Astrocyte (in vitro differentiated cells and primary cell): ENCODE data around the gene CTBP2. TPM values are rescaled to one million over a fixed set of nuclear protein-coding genes. Genes with fewer than 3 reads are reported as not detected.
A peak's percentile ranks its signal among the peaks of the same experiment; 100 is the strongest.

Experiments used
- DNase-seq: peaks from one replicate; pipeline ENCODE4 v3.0.0-alpha.2; 2010; ENCODE audit warnings: low read depth
- FAIRE-seq: peaks from 2 replicates; lab custom pipeline; 2011; peaks lifted over from hg19 to GRCh38; lab: Jason Lieb, UNC
- H2AFZ ChIP-seq: 2 replicates; pipeline ENCODE4 v1.6.0; 2012; ENCODE audit warnings: low read depth, low read length, inconsistent platforms
- H3K27ac ChIP-seq: 2 replicates; pipeline ENCODE4 v1.5.1; 2011; ENCODE audit warnings: low read depth, low read length, inconsistent platforms
- H3K27me3 ChIP-seq: 2 replicates; pipeline ENCODE4 v1.6.0; 2011; ENCODE audit warnings: low read length, inconsistent platforms; ENCODE audit not compliant: insufficient read depth
- H3K36me3 ChIP-seq: 2 replicates; pipeline ENCODE4 v1.5.1; 2011; ENCODE audit warnings: low read length, inconsistent platforms; ENCODE audit not compliant: insufficient read depth
- H3K4me1 ChIP-seq: 2 replicates; pipeline ENCODE4 v1.5.1; 2011; ENCODE audit warnings: low read length, inconsistent platforms; ENCODE audit not compliant: insufficient read depth
- H3K4me2 ChIP-seq: 2 replicates; pipeline ENCODE4 v1.6.0; 2012; ENCODE audit warnings: low read length, inconsistent platforms
- H3K4me3 ChIP-seq: 2 replicates; pipeline ENCODE4 v1.5.1; 2011; ENCODE audit warnings: low read depth, mild to moderate bottlenecking, low read length, inconsistent platforms; ENCODE audit not compliant: insufficient read depth
- H3K79me2 ChIP-seq: 2 replicates; pipeline ENCODE4 v1.6.0; 2012; ENCODE audit warnings: mild to moderate bottlenecking, low read length, inconsistent platforms; ENCODE audit not compliant: insufficient read depth
- H3K9ac ChIP-seq: 2 replicates; pipeline ENCODE4 v1.6.0; 2012; ENCODE audit warnings: mild to moderate bottlenecking, low read length, inconsistent platforms
- H3K9me3 ChIP-seq: 2 replicates; pipeline ENCODE4 v1.5.1; 2012; ENCODE audit warnings: low read depth, mild to moderate bottlenecking, low read length, inconsistent platforms; ENCODE audit not compliant: insufficient read depth
- H4K20me1 ChIP-seq: 2 replicates; pipeline ENCODE4 v1.6.0; 2012; ENCODE audit warnings: low read length, inconsistent platforms; ENCODE audit not compliant: insufficient read depth
- H3K27ac Mint-ChIP-seq: one replicate; pipeline ENCODE4 v1.8.0; 2021; ENCODE audit warnings: mild to moderate bottlenecking, mixed read lengths; ENCODE audit not compliant: unreplicated experiment
- H3K27me3 Mint-ChIP-seq: one replicate; pipeline ENCODE4 v1.8.0; 2021; ENCODE audit warnings: low read depth, mixed read lengths; ENCODE audit not compliant: unreplicated experiment
- H3K36me3 Mint-ChIP-seq: one replicate; pipeline ENCODE4 v1.8.0; 2021; ENCODE audit warnings: low read depth, mixed read lengths; ENCODE audit not compliant: unreplicated experiment
- H3K4me1 Mint-ChIP-seq: one replicate; pipeline ENCODE4 v1.8.0; 2021; ENCODE audit warnings: low read depth, mixed read lengths; ENCODE audit not compliant: unreplicated experiment
- H3K4me3 Mint-ChIP-seq: one replicate; pipeline ENCODE4 v1.8.0; 2021; ENCODE audit warnings: mild to moderate bottlenecking, moderate library complexity, mixed read lengths; ENCODE audit not compliant: unreplicated experiment
- H3K9me3 Mint-ChIP-seq: one replicate; pipeline ENCODE4 v1.8.0; 2021; ENCODE audit warnings: mild to moderate bottlenecking, mixed read lengths; ENCODE audit not compliant: unreplicated experiment
- CTCF ChIP-seq: IDR thresholded peaks from 2 replicates; pipeline ENCODE4 v1.5.1; 2011; ENCODE audit warnings: low read depth, mild to moderate bottlenecking, inconsistent platforms, low read length, moderate library complexity; ENCODE audit not compliant: insufficient read depth
- EZH2 ChIP-seq: IDR thresholded peaks from 2 replicates; pipeline ENCODE4 v1.6.1; 2012; ENCODE audit warnings: mild to moderate bottlenecking, low read length, inconsistent platforms; ENCODE audit not compliant: insufficient read depth
- total RNA-seq: library from RNA; stranded (reverse); gene quantifications from 2 replicates; pipeline ENCODE4 v1.2.1, GENCODE V29; 2021

Gene CTBP2
- total RNA-seq, 1 donor from 2014 or later, result 109 TPM

GRCh38 chr10:125095228-125095627 is 65.1 kb downstream of the CTBP2 start:
- Histone ChIP-seq H3K4me3 (no peak overlapping the region), H3K4me2 (no peak overlapping the region), H3K9me3 (no peaks in the 10 kb centered on the region), H3K4me1 (peaks cover 23% of the 10 kb centered on the region), H2AFZ (no peak overlapping the region), H3K9ac (no peak overlapping the region), H3K27ac (no peak overlapping the region), H4K20me1 (peaks cover 95% of the 10 kb centered on the region), H3K79me2 (peaks cover 98% of the 10 kb centered on the region), H3K36me3 (no peaks in the 10 kb centered on the region), H3K27me3 (no peaks in the 10 kb centered on the region)
- Mint-ChIP-seq H3K9me3 (no peaks in the 10 kb centered on the region), H3K27me3 (no peaks in the 10 kb centered on the region), H3K36me3 (peaks cover 5% of the 10 kb centered on the region), H3K27ac (peak overlapping the region; percentile 66), H3K4me1 (peaks cover 55% of the 10 kb centered on the region), H3K4me3 (no peak overlapping the region)
- DNase-seq, result no peak
- no peak for TF ChIP-seq EZH2
- TF ChIP-seq CTCF, result no peak
- no peak for FAIRE-seq

GRCh38 chr10:125094806-125095205 is 65.6 kb downstream of the CTBP2 start:
- no peaks in the 10 kb centered on the region for H3K27me3 Mint-ChIP-seq
- Histone ChIP-seq H3K27me3 (no peaks in the 10 kb centered on the region), H3K36me3 (no peaks in the 10 kb centered on the region), H3K27ac (no peak overlapping the region), H3K9ac (no peak overlapping the region), H3K4me1 (peaks cover 23% of the 10 kb centered on the region), H3K4me3 (no peak overlapping the region), H4K20me1 (peaks cover 94% of the 10 kb centered on the region), H3K9me3 (no peaks in the 10 kb centered on the region), H3K4me2 (no peak overlapping the region), H2AFZ (no peak overlapping the region), H3K79me2 (peaks cover 98% of the 10 kb centered on the region)
- H3K4me3 Mint-ChIP-seq, result no peak overlapping the region
- H3K9me3 Mint-ChIP-seq, result no peaks in the 10 kb centered on the region
- TF ChIP-seq EZH2 (no peak), CTCF (no peak)
- H3K36me3 Mint-ChIP-seq, result peaks cover 5% of the 10 kb centered on the region
- H3K27ac Mint-ChIP-seq, result peak overlapping the region; percentile 34
- no peak for DNase-seq
- peaks cover 55% of the 10 kb centered on the region for H3K4me1 Mint-ChIP-seq
- no peak for FAIRE-seq

- no peak for DNase-seq
- no peaks in the 10 kb centered on the region for H3K36me3 ChIP-seq
- H3K9ac ChIP-seq, result peak overlapping the region; percentile 30
- peaks cover 94% of the 10 kb centered on the region for H4K20me1 ChIP-seq
- H3K79me2 ChIP-seq, result peaks cover 98% of the 10 kb centered on the region
- no peak overlapping the region for H2AFZ ChIP-seq
- Mint-ChIP-seq H3K9me3 (no peaks in the 10 kb centered on the region), H3K27ac (peak overlapping the region; percentile 27), H3K4me3 (no peak overlapping the region), H3K36me3 (peaks cover 7% of the 10 kb centered on the region), H3K27me3 (no peaks in the 10 kb centered on the region), H3K4me1 (peaks cover 58% of the 10 kb centered on the region)
- TF ChIP-seq EZH2, result no peak
- TF ChIP-seq CTCF, result no peak
- H3K27ac ChIP-seq, result peak overlapping the region; percentile 63
- peaks cover 23% of the 10 kb centered on the region for H3K4me1 ChIP-seq
- H3K27me3 ChIP-seq, result no peaks in the 10 kb centered on the region
- H3K4me3 ChIP-seq, result no peak overlapping the region
- H3K4me2 ChIP-seq, result peak overlapping the region; percentile 61
- no peak for FAIRE-seq
- H3K9me3 ChIP-seq, result no peaks in the 10 kb centered on the region
These were observed 66.2 kb downstream of the CTBP2 start for GRCh38 chr10:125093974-125094705.
